Upper lobe of right lung (tissue), 1 donor: ENCODE data around the gene KRTAP9-4. TPM values are rescaled to one million over a fixed set of nuclear protein-coding genes. Genes with fewer than 3 reads are reported as not detected.
"Not testable (repeated sequence)": the region's sequence is repeated elsewhere in the genome, so short reads cannot be mapped to it uniquely, and the experiment has no call there.

Experiments
- ATAC-seq: fragments of 200-7000 bp; cut with Tn5 transposase; one replicate; pipeline ENCODE4 v1.9.1; 2020; ENCODE audit warnings: mild to moderate bottlenecking, moderate library complexity
- DNase-seq: peaks from one replicate; pipeline ENCODE4 v3.0.0-alpha.2; 2020
- H3K27ac ChIP-seq: fragments of 200-600 bp; one replicate; pipeline ENCODE4 v1.8.0; 2022
- H3K27me3 ChIP-seq: fragments of 200-600 bp; one replicate; pipeline ENCODE4 v1.8.0; 2022; ENCODE audit warnings: mild to moderate bottlenecking
- H3K36me3 ChIP-seq: fragments of 200-600 bp; one replicate; pipeline ENCODE4 v1.8.0; 2022
- H3K4me1 ChIP-seq: fragments of 200-600 bp; one replicate; pipeline ENCODE4 v1.8.0; 2022
- H3K4me3 ChIP-seq: fragments of 200-600 bp; one replicate; pipeline ENCODE4 v1.8.0; 2022; ENCODE audit warnings: mild to moderate bottlenecking
- H3K9me3 ChIP-seq: fragments of 200-600 bp; one replicate; pipeline ENCODE4 v1.8.0; 2022
- CTCF ChIP-seq: fragments of 200-600 bp; IDR thresholded peaks from one replicate; pipeline ENCODE4 v1.8.0; 2022; ENCODE audit warnings: antibody characterized with exemption
- intact Hi-C: fragments of 100-400 bp; cut with DNase I; formaldehyde crosslinking; loops from one replicate; pipeline ENCODE4 v1.11.0; 2022
- total RNA-seq: library from RNA; stranded (reverse); fragmentation: NEBNext Ultra II Directional; extraction: Animal tissue kit (Norgen Biotek cat#: 25700); gene quantifications from one replicate; pipeline ENCODE4 v1.2.1, GENCODE V29; 2021
- donor health status: DM: no; HTN: yes; CAD: no; lungs with severe emphysema.

Gene KRTAP9-4
- total RNA-seq, 1 donor from 2014 or later, result not detected

- ATAC-seq (no peak), DNase-seq (no peak)
- intact Hi-C loops, result no loop called here
- Histone ChIP-seq H3K4me1 (no peaks in the 10 kb centered on the region), H3K36me3 (no peaks in the 10 kb centered on the region), H3K4me3 (no peak overlapping the region), H3K9me3 (no peaks in the 10 kb centered on the region), H3K27me3 (peaks cover 5% of the 10 kb centered on the region), H3K27ac (no peak overlapping the region)
- no peak for TF ChIP-seq CTCF
Measured at GRCh38 chr17:41230094-41230493, 19.4 kb upstream of the KRTAP9-4 start.

- no peaks in the 10 kb centered on the region for H3K4me1 ChIP-seq
- H3K27ac ChIP-seq, result no peak overlapping the region
- H3K9me3 ChIP-seq, result no peaks in the 10 kb centered on the region
- intact Hi-C loops, result no loop called here
- H3K4me3 ChIP-seq, result no peak overlapping the region
- no peaks in the 10 kb centered on the region for H3K36me3 ChIP-seq
- ATAC-seq (no peak), DNase-seq (no peak)
- no peak for TF ChIP-seq CTCF
- peaks cover 5% of the 10 kb centered on the region for H3K27me3 ChIP-seq
Measured at GRCh38 chr17:41231731-41232130, 17.8 kb upstream of the KRTAP9-4 start.

- H3K4me1 ChIP-seq, H3K4me3 ChIP-seq, H3K27ac ChIP-seq, H3K9me3 ChIP-seq, H3K27me3 ChIP-seq, intact Hi-C loops, DNase-seq, H3K36me3 ChIP-seq, ATAC-seq: not testable (repeated sequence)
Measured at GRCh38 chr17:41232399-41233105, 16.9 kb upstream of the KRTAP9-4 start, which contains the start of gene KRTAP9-3. KRTAP9-3 (plus strand) TSS chr17:41232449; CDS start chr17:41232502, 53 bp downstream.

- H3K27me3 ChIP-seq, H3K36me3 ChIP-seq, intact Hi-C loops, H3K4me3 ChIP-seq, ATAC-seq, H3K9me3 ChIP-seq, H3K4me1 ChIP-seq, H3K27ac ChIP-seq, DNase-seq: not testable (repeated sequence)
Measured at GRCh38 chr17:41237116-41237515, 12.4 kb upstream of the KRTAP9-4 start.

- H3K4me3 ChIP-seq, H3K27ac ChIP-seq, intact Hi-C loops, H3K9me3 ChIP-seq, H3K4me1 ChIP-seq, H3K36me3 ChIP-seq, H3K27me3 ChIP-seq, DNase-seq, ATAC-seq: not testable (repeated sequence)
Measured at GRCh38 chr17:41237949-41238437, 11.5 kb upstream of the KRTAP9-4 start, which contains the start of gene KRTAP9-8. KRTAP9-8 (plus strand) TSS chr17:41237999; CDS start chr17:41238052, 53 bp downstream.

- intact Hi-C loops, H3K9me3 ChIP-seq, ATAC-seq, H3K4me3 ChIP-seq, H3K4me1 ChIP-seq, H3K27ac ChIP-seq, DNase-seq, H3K36me3 ChIP-seq, H3K27me3 ChIP-seq: not testable (repeated sequence)
Measured at GRCh38 chr17:41246995-41247787, 2.3 kb upstream of the KRTAP9-4 start.

GRCh38 chr17:41251261-41251660 is 1.8 kb downstream of the KRTAP9-4 start:
- TF ChIP-seq CTCF, result no peak
- H3K9me3 ChIP-seq, result no peaks in the 10 kb centered on the region
- intact Hi-C loops, result no loop called here
- H3K36me3 ChIP-seq, result no peaks in the 10 kb centered on the region
- H3K27ac ChIP-seq, result no peak overlapping the region
- ATAC-seq (no peak), DNase-seq (no peak)
- H3K4me1 ChIP-seq, result no peaks in the 10 kb centered on the region
- peaks cover under 1% of the 10 kb centered on the region for H3K27me3 ChIP-seq
- H3K4me3 ChIP-seq, result no peak overlapping the region
